GM18526 (cell line): ENCODE measurements around the gene MRPS7.

Experiments
- POLR2A ChIP-seq: IDR thresholded peaks from 3 replicates; pipeline ENCODE4 v1.6.1; 2011; ENCODE audit not compliant: insufficient read length; ENCODE audit errors: extremely low read depth

Gene MRPS7

GRCh38 chr17:75239778-75240393 lies 21.8 kb upstream of the MRPS7 start:
- TF ChIP-seq POLR2A: no peak

- no peak for TF ChIP-seq POLR2A
Observed at GRCh38 chr17:75240394-75241142, 21.1 kb upstream of the MRPS7 start.

- TF ChIP-seq POLR2A: no peak
Observed at GRCh38 chr17:75241143-75241430, 20.6 kb upstream of the MRPS7 start.

- no peak for TF ChIP-seq POLR2A
Observed at GRCh38 chr17:75241502-75241901, 20.2 kb upstream of the MRPS7 start.

GRCh38 chr17:75241996-75242460 lies 19.7 kb upstream of the MRPS7 start:
- TF ChIP-seq POLR2A: no peak

- TF ChIP-seq POLR2A: no peak
Observed at GRCh38 chr17:75242461-75243042, 19.1 kb upstream of the MRPS7 start.

- peak; percentile 25 for TF ChIP-seq POLR2A
Observed at GRCh38 chr17:75244133-75244866, 17.4 kb upstream of the MRPS7 start.

GRCh38 chr17:75245011-75245410 lies 16.7 kb upstream of the MRPS7 start:
- TF ChIP-seq POLR2A: no peak

- no peak for TF ChIP-seq POLR2A
Observed at GRCh38 chr17:75246404-75246803, 15.3 kb upstream of the MRPS7 start.

- TF ChIP-seq POLR2A: no peak
Observed at GRCh38 chr17:75249564-75249963, 12.1 kb upstream of the MRPS7 start.

GRCh38 chr17:75250009-75250471 lies 11.6 kb upstream of the MRPS7 start:
- TF ChIP-seq POLR2A: no peak

- no peak for TF ChIP-seq POLR2A
Observed at GRCh38 chr17:75252039-75252816, 9.5 kb upstream of the MRPS7 start.

GRCh38 chr17:75260641-75261335 lies 891 bp upstream of the MRPS7 start:
- TF ChIP-seq POLR2A: no peak

- no peak for TF ChIP-seq POLR2A
Observed at GRCh38 chr17:75262112-75262606, 480 bp downstream of the MRPS7 start.

- TF ChIP-seq POLR2A: no peak
Observed at GRCh38 chr17:75263055-75263454, 1.4 kb downstream of the MRPS7 start.
